Endodermal cell (in vitro differentiated cells): ENCODE data around the gene PDIA2. TPM values are rescaled to one million over a fixed set of nuclear protein-coding genes. Genes with fewer than 3 reads are reported as not detected.

Experiments used
- total RNA-seq, 2 donors: library from RNA; stranded (reverse); fragmentation: NEBNext Ultra II Directional in 1 of 2; extraction: Animal tissue kit (Norgen Biotek cat#: 25700) in 1 of 2; gene quantifications; 2 replicates in 1 of 2; 3 replicates in 1 of 2; pipeline ENCODE4 v1.2.1, GENCODE V29; 2021

PDIA2 gene
- total RNA-seq, 2 donors from 2014 or later: 2.9 to 9.9 TPM

Other genes starting within 250 kb of the PDIA2 start
- 10 to 100 TPM; 31.1 to 35.8 TPM for gene POLR3K, start 229.6 kb upstream of the PDIA2 start, total RNA-seq
- 10 to 100 TPM; 54.2 to 66.4 TPM for gene SNRNP25, start 229.3 kb upstream of the PDIA2 start, total RNA-seq
- gene RHBDF1, start 210.5 kb upstream of the PDIA2 start, total RNA-seq: 10 to 100 TPM; 70.7 to 76.4 TPM
- gene MPG, start 204.9 kb upstream of the PDIA2 start, total RNA-seq: 10 to 100 TPM; 59.9 to 62.2 TPM
- gene NPRL3, start 144.5 kb upstream of the PDIA2 start, total RNA-seq: 10 to 100 TPM; 34.8 to 37.0 TPM
- not detected for gene HBZ, start 130.5 kb upstream of the PDIA2 start, total RNA-seq
- gene HBM, start 117.2 kb upstream of the PDIA2 start, total RNA-seq: not detected
- gene HBA2, start 110.3 kb upstream of the PDIA2 start, total RNA-seq: 1 to 10 TPM in 1 of 2 donors, not detected in 1; 1.2 TPM
- 1 to 10 TPM in 1 of 2 donors, not detected in 1; 1.1 TPM for gene HBA1, start 106.5 kb upstream of the PDIA2 start, total RNA-seq
- 1 to 10 TPM; 1.2 to 1.3 TPM for gene HBQ1, start 102.7 kb upstream of the PDIA2 start, total RNA-seq
- gene LUC7L, start 53.7 kb upstream of the PDIA2 start, total RNA-seq: 100 to 1,000 TPM; 130 to 151 TPM
- 100 to 1,000 TPM; 123 to 130 TPM for gene FAM234A, start 48.3 kb upstream of the PDIA2 start, total RNA-seq
- 1 to 10 TPM; 2.0 to 7.8 TPM for gene RGS11, start 7.2 kb upstream of the PDIA2 start, total RNA-seq
- 10 to 100 TPM in 1 of 2 donors, 1 to 10 TPM in 1; 6.8 to 19.2 TPM for gene ARHGDIG, start 2.6 kb upstream of the PDIA2 start, total RNA-seq
- 10 to 100 TPM; 36.5 to 37.3 TPM for gene AXIN1, start 69.6 kb downstream of the PDIA2 start, total RNA-seq
- gene MRPL28, start 87.4 kb downstream of the PDIA2 start, total RNA-seq: 100 to 1,000 TPM; 137 to 138 TPM
- gene PGAP6, start 98.8 kb downstream of the PDIA2 start, total RNA-seq: 100 to 1,000 TPM; 104 to 115 TPM
- gene NME4, start 114.0 kb downstream of the PDIA2 start, total RNA-seq: 100 to 1,000 TPM; 274 to 350 TPM
- 10 to 100 TPM; 31.8 to 43.5 TPM for gene DECR2, start 118.7 kb downstream of the PDIA2 start, total RNA-seq
- gene RAB11FIP3, start 142.5 kb downstream of the PDIA2 start, total RNA-seq: 10 to 100 TPM; 62.7 to 68.9 TPM
- gene CAPN15, start 244.5 kb downstream of the PDIA2 start, total RNA-seq: 10 to 100 TPM; 55.3 to 76.1 TPM